OCI-M2 (cell line): ENCODE data around the gene ANKRD33B.
"Not testable (repeated sequence)": the region's sequence is repeated elsewhere in the genome, so short reads cannot be mapped to it uniquely, and the experiment has no call there.

Experiments used
- DNase-seq: peaks from one replicate; lab custom pipeline; 2025; ENCODE audit not compliant: unreplicated experiment; lab: John Stamatoyannopoulos, UW

Gene ANKRD33B

GRCh38 chr5:10563945-10564837, at the start of gene ANKRD33B:
Gene ANKRD33B (plus strand): TSS chr5:10564070. CDS start chr5:10564468, 398 bp downstream.
- no peak for DNase-seq

- not testable (repeated sequence) for DNase-seq
Observed at GRCh38 chr5:10514572-10514971, 49.3 kb upstream of the ANKRD33B start.

GRCh38 chr5:10515492-10515891, 48.4 kb upstream of the ANKRD33B start:
- no peak for DNase-seq

- no peak for DNase-seq
Observed at GRCh38 chr5:10518347-10518746, 45.5 kb upstream of the ANKRD33B start.

GRCh38 chr5:10519729-10520128, 44.1 kb upstream of the ANKRD33B start:
- DNase-seq, result no peak

GRCh38 chr5:10520706-10521105, 43.2 kb upstream of the ANKRD33B start:
- no peak for DNase-seq

- DNase-seq, result no peak
Observed at GRCh38 chr5:10521466-10522223, 42.2 kb upstream of the ANKRD33B start.

- DNase-seq, result no peak
Observed at GRCh38 chr5:10522224-10522611, 41.7 kb upstream of the ANKRD33B start.

GRCh38 chr5:10524376-10525123, 39.3 kb upstream of the ANKRD33B start:
- DNase-seq, result no peak

- no peak for DNase-seq
Observed at GRCh38 chr5:10525124-10525495, 38.8 kb upstream of the ANKRD33B start.

GRCh38 chr5:10527281-10527950, 36.5 kb upstream of the ANKRD33B start:
- no peak for DNase-seq

GRCh38 chr5:10528056-10528816, 35.6 kb upstream of the ANKRD33B start:
- no peak for DNase-seq

GRCh38 chr5:10528827-10529226, 35.0 kb upstream of the ANKRD33B start:
- DNase-seq, result no peak

GRCh38 chr5:10530601-10531320, 33.1 kb upstream of the ANKRD33B start:
- DNase-seq, result no peak

GRCh38 chr5:10532421-10532820, 31.4 kb upstream of the ANKRD33B start:
- DNase-seq, result no peak

- no peak for DNase-seq
Observed at GRCh38 chr5:10533226-10533625, 30.6 kb upstream of the ANKRD33B start.

GRCh38 chr5:10534561-10535530, 29.0 kb upstream of the ANKRD33B start:
- DNase-seq, result no peak

GRCh38 chr5:10536511-10536910, 27.4 kb upstream of the ANKRD33B start:
- no peak for DNase-seq
